K562 (cell line): ENCODE measurements around the gene B2M.

ENCODE experiments used
- CBX1 ChIP-seq: sonication (generic); IDR thresholded peaks from 2 replicates; pipeline ENCODE4 v1.6.1; 2016; ENCODE audit warnings: antibody characterized with exemption, low read depth, mild to moderate bottlenecking
- EZH2 ChIP-seq: IDR thresholded peaks from 2 replicates; pipeline ENCODE4 v1.6.1; 2012; ENCODE audit warnings: low read depth, mild to moderate bottlenecking, inconsistent platforms, low read length, borderline replicate concordance
- POLR2A ChIP-seq: fragments of 450-650 bp; conservative IDR thresholded peaks from 2 replicates; pipeline ENCODE4 v1.6.1; 2016
- SMC3 ChIP-seq: conservative IDR thresholded peaks from 2 replicates; pipeline ENCODE4 v1.6.1; 2011; ENCODE audit warnings: low read depth, low read length, improper control_type of control experiment; ENCODE audit not compliant: insufficient read depth
- SRSF1 ChIP-seq: fragments of 200-400 bp; formaldehyde crosslinking; IDR thresholded peaks from 2 replicates; pipeline ENCODE4 v1.6.1; 2017; ENCODE audit warnings: mild to moderate bottlenecking, low read depth, low read length, moderate library complexity
- ZNF347 ChIP-seq: fragments of 450-650 bp; formaldehyde crosslinking; IDR thresholded peaks from 2 replicates; pipeline ENCODE4 v1.4.0; 2020; ENCODE audit warnings: low read depth, mild to moderate bottlenecking, moderate library complexity
- ZNF354B ChIP-seq: fragments of 250-450 bp; sonication (Bioruptor Pico); IDR thresholded peaks from 2 replicates; pipeline ENCODE4 v1.4.0; 2020
- TF ChIP-seq, protein P1 (sequence below): IDR thresholded peaks from 2 replicates; pipeline ENCODE4 v1.6.1; 2012; ENCODE audit warnings: low read depth, low read length, improper control_type of control experiment, borderline replicate concordance
- TF ChIP-seq, protein P2 (sequence below): fragments of 200-800 bp; sonication (Bioruptor generic); IDR thresholded peaks from 2 replicates; pipeline ENCODE4 v1.6.1; 2017; ENCODE audit warnings: missing genetic modification characterization, missing compliant biosample characterization
- TF ChIP-seq, protein P3 (sequence below): fragments of 200-800 bp; sonication (Bioruptor generic); IDR thresholded peaks from 2 replicates; pipeline ENCODE4 v1.6.1; 2017; ENCODE audit warnings: missing genetic modification characterization, missing compliant biosample characterization

DNA sequence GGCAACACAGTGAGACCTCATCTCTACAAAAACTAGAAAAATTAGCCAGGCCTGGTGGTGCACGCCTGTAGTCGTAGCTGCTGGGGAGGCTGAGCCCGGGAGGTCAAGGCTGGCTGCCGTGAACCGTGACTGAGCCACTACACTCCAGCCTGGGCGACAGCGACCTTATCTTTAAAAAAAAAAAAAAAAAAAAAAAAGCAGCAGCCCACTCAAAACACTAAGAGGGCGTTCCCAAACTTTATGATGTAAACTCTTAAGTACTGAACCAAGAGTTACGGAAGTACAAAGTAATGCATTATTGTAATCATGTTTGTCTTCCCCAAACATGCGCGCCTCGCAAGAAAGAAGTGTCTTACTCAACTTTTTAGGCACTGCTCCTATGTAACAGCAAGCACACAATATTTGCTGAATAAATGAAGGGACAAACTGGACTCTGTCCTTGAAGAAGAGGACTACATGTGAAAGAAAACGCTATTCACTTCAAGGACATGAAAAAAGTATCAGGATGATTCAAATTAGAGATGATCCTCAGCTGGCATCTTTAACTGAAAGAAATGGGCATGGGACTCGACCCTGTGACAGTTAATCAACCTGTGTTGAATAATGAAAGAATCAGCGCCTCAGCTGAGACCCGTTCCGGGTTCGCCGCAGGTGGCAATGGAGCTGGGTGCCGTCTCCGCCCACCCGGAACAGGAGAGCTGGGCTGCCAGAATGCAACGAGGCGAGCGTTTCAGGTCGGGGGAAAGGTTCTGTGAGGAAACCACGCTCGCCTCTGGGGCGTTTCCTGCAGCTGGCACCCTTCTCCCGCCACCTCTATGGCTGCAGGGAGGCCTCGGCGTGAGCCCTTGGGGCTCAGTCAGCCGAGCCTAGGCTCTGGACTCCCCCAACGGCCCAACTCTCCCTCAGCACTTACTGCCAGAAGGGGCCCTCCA is 48.6 kb upstream of the B2M start:
- TF ChIP-seq SMC3, result no peak
- no peak for TF ChIP-seq ZNF354B (CRISPR knock-in tag)
- TF ChIP-seq, protein P1, sequence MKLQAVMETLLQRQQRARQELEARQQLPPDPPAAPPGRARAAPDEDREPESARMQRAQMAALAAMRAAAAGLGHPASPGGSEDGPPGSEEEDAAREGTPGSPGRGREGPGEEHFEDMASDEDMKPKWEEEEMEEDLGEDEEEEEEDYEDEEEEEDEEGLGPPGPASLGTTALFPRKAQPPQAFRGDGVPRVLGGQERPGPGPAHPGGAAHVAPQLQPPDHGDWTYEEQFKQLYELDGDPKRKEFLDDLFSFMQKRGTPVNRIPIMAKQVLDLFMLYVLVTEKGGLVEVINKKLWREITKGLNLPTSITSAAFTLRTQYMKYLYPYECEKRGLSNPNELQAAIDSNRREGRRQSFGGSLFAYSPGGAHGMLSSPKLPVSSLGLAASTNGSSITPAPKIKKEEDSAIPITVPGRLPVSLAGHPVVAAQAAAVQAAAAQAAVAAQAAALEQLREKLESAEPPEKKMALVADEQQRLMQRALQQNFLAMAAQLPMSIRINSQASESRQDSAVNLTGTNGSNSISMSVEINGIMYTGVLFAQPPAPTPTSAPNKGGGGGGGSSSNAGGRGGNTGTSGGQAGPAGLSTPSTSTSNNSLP, result no peak
- TF ChIP-seq POLR2A, result no peak
- no peak for TF ChIP-seq SRSF1
- TF ChIP-seq, protein P2, sequence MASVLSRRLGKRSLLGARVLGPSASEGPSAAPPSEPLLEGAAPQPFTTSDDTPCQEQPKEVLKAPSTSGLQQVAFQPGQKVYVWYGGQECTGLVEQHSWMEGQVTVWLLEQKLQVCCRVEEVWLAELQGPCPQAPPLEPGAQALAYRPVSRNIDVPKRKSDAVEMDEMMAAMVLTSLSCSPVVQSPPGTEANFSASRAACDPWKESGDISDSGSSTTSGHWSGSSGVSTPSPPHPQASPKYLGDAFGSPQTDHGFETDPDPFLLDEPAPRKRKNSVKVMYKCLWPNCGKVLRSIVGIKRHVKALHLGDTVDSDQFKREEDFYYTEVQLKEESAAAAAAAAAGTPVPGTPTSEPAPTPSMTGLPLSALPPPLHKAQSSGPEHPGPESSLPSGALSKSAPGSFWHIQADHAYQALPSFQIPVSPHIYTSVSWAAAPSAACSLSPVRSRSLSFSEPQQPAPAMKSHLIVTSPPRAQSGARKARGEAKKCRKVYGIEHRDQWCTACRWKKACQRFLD, result no peak
- no peak for TF ChIP-seq ZNF347
- TF ChIP-seq, protein P3, sequence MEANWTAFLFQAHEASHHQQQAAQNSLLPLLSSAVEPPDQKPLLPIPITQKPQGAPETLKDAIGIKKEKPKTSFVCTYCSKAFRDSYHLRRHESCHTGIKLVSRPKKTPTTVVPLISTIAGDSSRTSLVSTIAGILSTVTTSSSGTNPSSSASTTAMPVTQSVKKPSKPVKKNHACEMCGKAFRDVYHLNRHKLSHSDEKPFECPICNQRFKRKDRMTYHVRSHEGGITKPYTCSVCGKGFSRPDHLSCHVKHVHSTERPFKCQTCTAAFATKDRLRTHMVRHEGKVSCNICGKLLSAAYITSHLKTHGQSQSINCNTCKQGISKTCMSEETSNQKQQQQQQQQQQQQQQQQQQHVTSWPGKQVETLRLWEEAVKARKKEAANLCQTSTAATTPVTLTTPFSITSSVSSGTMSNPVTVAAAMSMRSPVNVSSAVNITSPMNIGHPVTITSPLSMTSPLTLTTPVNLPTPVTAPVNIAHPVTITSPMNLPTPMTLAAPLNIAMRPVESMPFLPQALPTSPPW (CRISPR knock-in tag), result no peak
- no peak for TF ChIP-seq EZH2
- no peak for TF ChIP-seq CBX1
